WTC11 (cell line): ENCODE measurements around the gene NALCN.

Experiments
- ETV6 ChIP-seq: sonication (generic); formaldehyde crosslinking; IDR thresholded peaks from 2 replicates; pipeline ENCODE4 v1.8.1; 2022; ENCODE audit warnings: mild to moderate bottlenecking, missing genetic modification reagents
- FOXP1 ChIP-seq: sonication (generic); formaldehyde crosslinking; IDR thresholded peaks from 2 replicates; pipeline ENCODE4 v1.8.0; 2022; ENCODE audit warnings: missing genetic modification reagents, mild to moderate bottlenecking, moderate library complexity, borderline replicate concordance
- NR3C1 ChIP-seq: sonication (generic); formaldehyde crosslinking; conservative IDR thresholded peaks from 2 replicates; pipeline ENCODE4 v1.8.1; 2023; ENCODE audit warnings: low read depth, mild to moderate bottlenecking, missing genetic modification reagents
- TF ChIP-seq, protein P1 (sequence below): fragments of 200-600 bp; IDR thresholded peaks from 2 replicates; pipeline ENCODE4 v1.8.0; 2022; ENCODE audit warnings: antibody characterized with exemption
- TF ChIP-seq, protein P2 (sequence below): sonication (generic); formaldehyde crosslinking; IDR thresholded peaks from 2 replicates; pipeline ENCODE4 v1.8.1; 2023; ENCODE audit warnings: mild to moderate bottlenecking, missing genetic modification reagents
- TF ChIP-seq, protein P3 (sequence below): sonication (generic); formaldehyde crosslinking; IDR thresholded peaks from 2 replicates; pipeline ENCODE4 v1.8.1; 2023; ENCODE audit warnings: mild to moderate bottlenecking, missing genetic modification reagents, borderline replicate concordance
- TF ChIP-seq, protein P4 (sequence below): sonication (generic); formaldehyde crosslinking; IDR thresholded peaks from 2 replicates; pipeline ENCODE4 v1.8.0; 2023; ENCODE audit warnings: mild to moderate bottlenecking, missing genetic modification reagents

DNA sequence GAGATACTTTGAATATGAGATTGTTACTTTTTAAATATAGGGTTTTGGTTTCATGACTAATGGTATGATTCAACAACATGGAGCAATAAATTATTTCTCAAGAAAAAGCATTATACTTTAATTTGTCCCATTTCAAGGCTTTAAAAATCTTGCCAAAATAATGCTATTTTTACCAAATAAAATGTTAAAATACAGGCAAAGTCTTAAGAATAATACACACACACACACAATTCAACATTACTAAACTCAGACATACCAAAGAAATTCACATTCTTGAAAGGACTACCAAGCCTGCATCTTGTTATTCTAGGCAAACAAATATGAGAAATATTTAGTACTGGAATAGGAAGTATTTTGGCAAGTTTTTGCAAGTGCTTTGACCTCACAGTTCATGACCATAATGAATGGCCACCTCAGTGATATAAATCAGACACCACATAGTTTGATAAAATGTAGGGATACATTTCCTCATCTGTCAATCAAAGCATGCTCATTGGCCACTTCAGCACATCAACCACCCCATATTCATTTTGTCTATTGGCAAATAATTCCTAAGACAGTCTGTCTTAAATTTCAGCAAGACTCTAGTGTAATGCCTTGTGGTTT lies 107.2 kb downstream of the NALCN start:
- TF ChIP-seq, protein P1, sequence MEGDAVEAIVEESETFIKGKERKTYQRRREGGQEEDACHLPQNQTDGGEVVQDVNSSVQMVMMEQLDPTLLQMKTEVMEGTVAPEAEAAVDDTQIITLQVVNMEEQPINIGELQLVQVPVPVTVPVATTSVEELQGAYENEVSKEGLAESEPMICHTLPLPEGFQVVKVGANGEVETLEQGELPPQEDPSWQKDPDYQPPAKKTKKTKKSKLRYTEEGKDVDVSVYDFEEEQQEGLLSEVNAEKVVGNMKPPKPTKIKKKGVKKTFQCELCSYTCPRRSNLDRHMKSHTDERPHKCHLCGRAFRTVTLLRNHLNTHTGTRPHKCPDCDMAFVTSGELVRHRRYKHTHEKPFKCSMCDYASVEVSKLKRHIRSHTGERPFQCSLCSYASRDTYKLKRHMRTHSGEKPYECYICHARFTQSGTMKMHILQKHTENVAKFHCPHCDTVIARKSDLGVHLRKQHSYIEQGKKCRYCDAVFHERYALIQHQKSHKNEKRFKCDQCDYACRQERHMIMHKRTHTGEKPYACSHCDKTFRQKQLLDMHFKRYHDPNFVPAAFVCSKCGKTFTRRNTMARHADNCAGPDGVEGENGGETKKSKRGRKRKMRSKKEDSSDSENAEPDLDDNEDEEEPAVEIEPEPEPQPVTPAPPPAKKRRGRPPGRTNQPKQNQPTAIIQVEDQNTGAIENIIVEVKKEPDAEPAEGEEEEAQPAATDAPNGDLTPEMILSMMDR = no peak
- TF ChIP-seq, protein P2, sequence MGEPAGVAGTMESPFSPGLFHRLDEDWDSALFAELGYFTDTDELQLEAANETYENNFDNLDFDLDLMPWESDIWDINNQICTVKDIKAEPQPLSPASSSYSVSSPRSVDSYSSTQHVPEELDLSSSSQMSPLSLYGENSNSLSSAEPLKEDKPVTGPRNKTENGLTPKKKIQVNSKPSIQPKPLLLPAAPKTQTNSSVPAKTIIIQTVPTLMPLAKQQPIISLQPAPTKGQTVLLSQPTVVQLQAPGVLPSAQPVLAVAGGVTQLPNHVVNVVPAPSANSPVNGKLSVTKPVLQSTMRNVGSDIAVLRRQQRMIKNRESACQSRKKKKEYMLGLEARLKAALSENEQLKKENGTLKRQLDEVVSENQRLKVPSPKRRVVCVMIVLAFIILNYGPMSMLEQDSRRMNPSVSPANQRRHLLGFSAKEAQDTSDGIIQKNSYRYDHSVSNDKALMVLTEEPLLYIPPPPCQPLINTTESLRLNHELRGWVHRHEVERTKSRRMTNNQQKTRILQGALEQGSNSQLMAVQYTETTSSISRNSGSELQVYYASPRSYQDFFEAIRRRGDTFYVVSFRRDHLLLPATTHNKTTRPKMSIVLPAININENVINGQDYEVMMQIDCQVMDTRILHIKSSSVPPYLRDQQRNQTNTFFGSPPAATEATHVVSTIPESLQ = no peak
- TF ChIP-seq, protein P3, sequence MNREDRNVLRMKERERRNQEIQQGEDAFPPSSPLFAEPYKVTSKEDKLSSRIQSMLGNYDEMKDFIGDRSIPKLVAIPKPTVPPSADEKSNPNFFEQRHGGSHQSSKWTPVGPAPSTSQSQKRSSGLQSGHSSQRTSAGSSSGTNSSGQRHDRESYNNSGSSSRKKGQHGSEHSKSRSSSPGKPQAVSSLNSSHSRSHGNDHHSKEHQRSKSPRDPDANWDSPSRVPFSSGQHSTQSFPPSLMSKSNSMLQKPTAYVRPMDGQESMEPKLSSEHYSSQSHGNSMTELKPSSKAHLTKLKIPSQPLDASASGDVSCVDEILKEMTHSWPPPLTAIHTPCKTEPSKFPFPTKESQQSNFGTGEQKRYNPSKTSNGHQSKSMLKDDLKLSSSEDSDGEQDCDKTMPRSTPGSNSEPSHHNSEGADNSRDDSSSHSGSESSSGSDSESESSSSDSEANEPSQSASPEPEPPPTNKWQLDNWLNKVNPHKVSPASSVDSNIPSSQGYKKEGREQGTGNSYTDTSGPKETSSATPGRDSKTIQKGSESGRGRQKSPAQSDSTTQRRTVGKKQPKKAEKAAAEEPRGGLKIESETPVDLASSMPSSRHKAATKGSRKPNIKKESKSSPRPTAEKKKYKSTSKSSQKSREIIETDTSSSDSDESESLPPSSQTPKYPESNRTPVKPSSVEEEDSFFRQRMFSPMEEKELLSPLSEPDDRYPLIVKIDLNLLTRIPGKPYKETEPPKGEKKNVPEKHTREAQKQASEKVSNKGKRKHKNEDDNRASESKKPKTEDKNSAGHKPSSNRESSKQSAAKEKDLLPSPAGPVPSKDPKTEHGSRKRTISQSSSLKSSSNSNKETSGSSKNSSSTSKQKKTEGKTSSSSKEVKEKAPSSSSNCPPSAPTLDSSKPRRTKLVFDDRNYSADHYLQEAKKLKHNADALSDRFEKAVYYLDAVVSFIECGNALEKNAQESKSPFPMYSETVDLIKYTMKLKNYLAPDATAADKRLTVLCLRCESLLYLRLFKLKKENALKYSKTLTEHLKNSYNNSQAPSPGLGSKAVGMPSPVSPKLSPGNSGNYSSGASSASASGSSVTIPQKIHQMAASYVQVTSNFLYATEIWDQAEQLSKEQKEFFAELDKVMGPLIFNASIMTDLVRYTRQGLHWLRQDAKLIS (CRISPR knock-in tag) = no peak
- TF ChIP-seq, protein P4, sequence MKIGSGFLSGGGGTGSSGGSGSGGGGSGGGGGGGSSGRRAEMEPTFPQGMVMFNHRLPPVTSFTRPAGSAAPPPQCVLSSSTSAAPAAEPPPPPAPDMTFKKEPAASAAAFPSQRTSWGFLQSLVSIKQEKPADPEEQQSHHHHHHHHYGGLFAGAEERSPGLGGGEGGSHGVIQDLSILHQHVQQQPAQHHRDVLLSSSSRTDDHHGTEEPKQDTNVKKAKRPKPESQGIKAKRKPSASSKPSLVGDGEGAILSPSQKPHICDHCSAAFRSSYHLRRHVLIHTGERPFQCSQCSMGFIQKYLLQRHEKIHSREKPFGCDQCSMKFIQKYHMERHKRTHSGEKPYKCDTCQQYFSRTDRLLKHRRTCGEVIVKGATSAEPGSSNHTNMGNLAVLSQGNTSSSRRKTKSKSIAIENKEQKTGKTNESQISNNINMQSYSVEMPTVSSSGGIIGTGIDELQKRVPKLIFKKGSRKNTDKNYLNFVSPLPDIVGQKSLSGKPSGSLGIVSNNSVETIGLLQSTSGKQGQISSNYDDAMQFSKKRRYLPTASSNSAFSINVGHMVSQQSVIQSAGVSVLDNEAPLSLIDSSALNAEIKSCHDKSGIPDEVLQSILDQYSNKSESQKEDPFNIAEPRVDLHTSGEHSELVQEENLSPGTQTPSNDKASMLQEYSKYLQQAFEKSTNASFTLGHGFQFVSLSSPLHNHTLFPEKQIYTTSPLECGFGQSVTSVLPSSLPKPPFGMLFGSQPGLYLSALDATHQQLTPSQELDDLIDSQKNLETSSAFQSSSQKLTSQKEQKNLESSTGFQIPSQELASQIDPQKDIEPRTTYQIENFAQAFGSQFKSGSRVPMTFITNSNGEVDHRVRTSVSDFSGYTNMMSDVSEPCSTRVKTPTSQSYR (CRISPR knock-in tag) = no peak
- TF ChIP-seq ETV6 (no peak), FOXP1 (no peak), NR3C1 (CRISPR knock-in tag) (no peak)
